CD4-positive, alpha-beta T cell treated with Interleukin-17A for 1 hour (primary cell): Measurements from ENCODE around the gene LYRM1.
A peak's percentile ranks its signal among the peaks of the same experiment; 100 is the strongest.
"Not testable (repeated sequence)": the region's sequence is repeated elsewhere in the genome, so short reads cannot be mapped to it uniquely, and the experiment has no call there.

ENCODE experiments used
- DNase-seq: peaks from one replicate; pipeline ENCODE4 v3.0.0-alpha.2; 2020

Gene LYRM1, protein sequence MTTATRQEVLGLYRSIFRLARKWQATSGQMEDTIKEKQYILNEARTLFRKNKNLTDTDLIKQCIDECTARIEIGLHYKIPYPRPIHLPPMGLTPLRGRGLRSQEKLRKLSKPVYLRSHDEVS

DNA sequence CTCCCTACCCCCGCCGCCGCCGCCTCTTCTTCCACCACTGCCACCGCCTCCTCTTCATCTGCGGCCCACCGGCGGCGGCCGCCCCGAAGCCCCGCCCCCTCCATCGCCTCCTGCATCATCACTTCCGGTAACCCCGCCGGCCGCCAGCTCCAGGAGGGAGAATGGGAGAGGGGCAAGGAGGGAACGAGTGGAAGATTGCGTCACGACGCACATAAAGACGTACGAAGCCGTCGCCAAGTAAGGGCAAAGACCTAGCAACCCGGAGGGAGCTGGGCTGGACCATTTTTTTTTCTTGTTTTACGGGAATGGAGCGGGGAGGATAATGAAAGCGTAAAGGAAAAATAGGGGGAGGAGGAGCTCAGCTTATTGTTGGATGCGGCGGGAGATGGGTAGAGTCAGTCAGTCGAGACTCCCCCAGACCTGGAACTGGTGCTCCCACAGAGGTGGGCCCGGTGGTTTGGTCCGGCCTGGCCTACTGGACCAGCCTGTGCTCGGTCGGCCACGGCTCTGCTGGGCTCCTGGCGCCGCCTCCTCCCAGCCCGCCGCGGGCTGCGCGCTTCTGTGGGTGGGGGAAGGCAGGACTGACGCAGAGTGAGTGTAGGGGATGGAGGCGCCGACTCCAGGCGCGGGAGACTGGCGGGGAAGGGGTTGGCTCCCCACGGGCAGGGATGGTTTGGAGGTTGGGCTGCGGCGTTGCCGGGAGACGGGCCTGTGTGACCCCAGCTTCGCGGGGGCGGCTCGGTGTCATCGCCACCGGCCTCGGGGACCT, at the start of gene LYRM1, which contains the start of gene DCUN1D3:
TSS of gene LYRM1 (plus strand) at position 473 of the 769 bp plus-strand sequence. CDS start 14,785 bp downstream, outside the sequence.
TSS of gene DCUN1D3 (minus strand) at position 60 of the 769 bp plus-strand sequence. CDS start 37,820 bp downstream, outside the sequence.
- peak; percentile 94 for DNase-seq

DNA sequence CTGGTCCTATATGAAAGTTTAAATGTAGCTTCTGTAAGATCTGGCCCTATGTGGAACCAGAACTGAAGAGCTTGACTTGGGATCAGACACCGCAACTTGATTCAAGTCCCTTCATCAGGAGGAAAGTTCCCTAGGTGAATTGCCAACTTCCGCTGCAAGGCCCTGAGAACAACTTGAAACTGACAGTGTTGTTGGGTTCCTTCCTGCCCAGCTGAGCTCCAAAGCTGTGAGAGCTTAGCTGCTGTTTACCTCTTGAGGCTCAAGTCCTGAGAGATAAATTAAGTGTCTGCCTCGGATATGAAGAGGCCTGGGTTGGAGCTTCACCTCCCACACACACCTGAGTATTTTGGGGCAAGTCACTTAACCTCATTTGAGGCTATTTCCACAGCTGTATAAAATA, 49.6 kb upstream of the LYRM1 start:
- DNase-seq = no peak

DNA sequence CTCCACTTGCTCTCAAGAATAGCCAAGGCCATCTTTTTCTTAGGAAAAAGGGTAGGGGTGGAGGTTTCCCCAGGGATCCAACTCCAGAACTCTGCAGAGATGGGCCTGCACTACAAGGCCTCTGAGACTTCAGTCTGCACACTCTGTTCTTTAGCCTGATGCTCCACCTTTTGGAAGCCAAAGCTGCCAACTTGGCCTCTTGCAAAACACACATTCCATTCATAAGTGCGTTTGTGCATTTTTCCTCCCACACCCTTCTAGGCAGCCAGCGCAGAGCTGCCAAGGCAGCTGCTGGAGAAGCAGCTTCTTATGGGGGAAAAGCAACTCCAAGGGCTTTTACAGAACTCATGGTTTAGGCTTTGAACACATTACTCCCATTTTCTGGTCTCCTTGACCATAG, 49.0 kb upstream of the LYRM1 start:
- no peak for DNase-seq

DNA sequence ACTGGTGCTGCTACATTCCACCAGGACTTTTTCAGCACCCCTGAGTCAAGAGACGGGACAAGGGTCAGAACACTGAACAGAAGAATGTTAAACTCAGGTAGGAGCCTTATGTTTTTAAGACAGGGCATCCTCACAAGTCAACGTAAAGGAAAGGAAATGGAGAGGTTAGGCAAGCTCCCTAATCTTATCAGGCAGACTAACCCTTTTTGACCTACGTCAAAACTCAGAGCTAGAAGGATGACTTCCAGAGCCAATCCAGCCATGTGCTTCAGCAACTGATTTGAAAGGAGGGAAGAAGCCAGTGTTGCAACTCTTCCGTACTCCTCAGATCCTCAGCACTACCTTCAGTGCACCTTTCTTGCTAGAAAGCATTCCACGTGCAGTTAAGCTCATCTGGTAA, 47.4 kb upstream of the LYRM1 start:
- no peak for DNase-seq

DNA sequence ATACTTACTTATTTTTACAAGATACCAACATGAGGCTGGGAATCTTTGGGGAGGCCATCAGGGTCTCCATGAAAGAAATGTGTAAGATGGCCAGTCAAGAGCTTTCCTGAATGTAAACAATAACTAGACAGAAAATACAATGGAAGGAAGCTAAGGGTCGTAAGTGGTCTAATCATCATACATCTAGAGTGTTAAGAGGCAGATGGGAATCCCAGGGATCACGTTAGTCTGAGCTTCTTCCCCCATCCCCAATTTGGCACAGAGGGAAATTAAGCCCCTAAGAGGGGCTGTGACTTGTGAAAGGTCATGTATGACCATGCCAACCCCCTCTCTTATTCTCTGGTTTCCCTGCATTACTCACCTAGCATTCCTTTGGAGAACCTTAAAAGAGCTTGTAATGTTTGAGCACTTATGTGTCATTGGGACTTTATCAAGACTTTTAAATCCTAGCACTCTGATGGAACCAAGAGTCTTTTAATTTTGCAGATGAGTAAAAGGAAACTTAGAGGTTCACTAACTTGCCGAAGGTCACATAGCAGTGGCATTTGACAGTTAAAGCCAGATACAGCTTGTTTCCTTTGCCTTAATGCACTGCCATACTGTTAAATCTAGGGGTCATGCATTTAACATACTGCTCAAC, 46.5 kb upstream of the LYRM1 start:
- DNase-seq = no peak

DNA sequence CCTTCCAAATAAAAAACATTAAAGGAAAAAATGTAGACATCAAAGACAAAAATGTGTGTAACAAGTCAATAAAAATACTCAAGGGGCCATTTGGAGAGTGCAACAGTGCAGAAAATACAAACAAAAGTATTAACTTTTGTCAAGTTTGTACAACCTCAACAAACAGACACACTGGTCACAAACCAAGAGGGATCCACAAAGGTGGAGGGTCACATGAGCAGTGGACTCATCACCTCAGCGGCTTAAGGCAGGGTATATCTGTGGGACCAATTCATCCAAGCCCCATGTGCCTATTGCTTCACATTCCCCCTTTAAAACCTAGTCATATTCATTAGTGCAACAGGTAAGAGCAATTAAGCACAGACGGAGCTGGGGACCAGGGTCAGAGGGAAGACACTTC, 45.6 kb upstream of the LYRM1 start:
- DNase-seq = no peak

DNA sequence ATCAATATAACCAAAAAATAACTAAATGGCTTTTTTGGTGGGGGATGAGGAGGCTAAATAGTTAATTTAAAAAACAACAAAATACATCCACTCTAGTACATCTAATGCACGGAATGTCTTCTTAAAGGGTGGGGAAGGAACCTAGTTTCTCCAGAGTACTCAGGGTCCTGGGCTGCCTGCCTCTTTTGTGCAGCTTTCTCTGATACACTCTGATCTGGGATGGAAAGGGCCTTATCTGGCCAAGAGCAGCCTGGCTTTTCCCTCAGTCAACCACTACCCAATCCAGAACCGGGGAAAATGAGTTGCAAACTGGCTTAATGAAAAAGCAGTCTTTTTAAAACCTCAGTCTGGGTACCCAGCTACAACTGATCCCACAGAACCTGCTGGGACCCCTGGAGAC, 43.3 kb upstream of the LYRM1 start:
- no peak for DNase-seq

DNA sequence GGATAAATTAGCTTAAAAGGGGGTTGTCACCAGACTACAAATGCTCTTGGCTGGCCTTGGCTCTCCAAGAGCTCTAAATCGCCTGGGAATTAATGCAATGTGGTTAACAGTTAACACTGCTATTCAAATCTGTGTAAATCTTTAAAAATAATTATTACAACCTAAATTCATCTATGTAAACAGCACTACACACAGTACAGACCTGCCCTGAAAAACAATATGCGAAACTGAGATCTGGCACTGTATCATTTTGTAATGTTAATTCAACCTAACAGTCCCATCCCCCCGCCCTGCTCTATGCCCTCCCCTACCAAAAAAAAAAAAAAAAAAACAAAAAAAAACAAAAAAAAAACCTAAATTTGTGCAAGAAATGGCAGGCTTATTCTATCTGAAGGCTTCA, 41.3 kb upstream of the LYRM1 start:
- no peak for DNase-seq

DNA sequence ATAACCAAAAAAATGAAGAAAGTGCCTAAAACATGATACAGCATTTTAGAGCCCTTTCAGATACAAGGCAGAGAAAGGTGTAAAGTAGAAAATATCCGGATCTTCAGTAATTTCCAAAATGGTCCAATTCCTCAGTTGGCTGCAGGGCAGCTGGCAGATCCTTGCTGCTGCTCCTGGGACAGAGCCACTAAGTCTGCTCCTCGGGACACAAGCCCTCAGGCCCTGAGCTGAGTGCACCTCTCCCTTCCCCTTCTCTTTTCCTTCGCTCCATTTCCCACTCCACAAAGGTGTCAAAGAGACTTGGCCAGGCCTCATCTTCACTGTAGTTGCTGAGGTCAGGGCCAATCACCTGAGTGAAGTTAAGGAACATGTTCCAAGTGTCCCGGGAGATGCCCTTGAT, 40.9 kb upstream of the LYRM1 start:
- DNase-seq = no peak

DNA sequence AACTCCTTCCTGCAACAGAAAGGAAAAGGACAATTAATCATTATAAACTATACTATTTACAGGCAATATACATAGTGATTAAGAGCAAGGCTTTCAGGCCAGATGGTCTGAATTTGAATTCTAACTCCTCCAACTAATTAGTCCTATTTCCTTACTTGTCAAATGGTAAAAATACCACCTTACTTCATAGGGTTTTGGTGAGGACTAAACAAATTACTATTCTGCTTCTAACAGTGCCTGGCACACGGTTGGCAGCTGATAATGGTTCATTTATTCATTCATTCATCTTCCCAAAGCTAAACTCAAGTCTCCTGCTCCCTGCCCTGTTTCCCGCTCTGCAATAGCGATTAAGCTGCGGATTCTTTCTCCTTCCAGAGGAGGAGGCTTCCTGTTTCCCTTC, 40.2 kb upstream of the LYRM1 start:
- DNase-seq = no peak

DNA sequence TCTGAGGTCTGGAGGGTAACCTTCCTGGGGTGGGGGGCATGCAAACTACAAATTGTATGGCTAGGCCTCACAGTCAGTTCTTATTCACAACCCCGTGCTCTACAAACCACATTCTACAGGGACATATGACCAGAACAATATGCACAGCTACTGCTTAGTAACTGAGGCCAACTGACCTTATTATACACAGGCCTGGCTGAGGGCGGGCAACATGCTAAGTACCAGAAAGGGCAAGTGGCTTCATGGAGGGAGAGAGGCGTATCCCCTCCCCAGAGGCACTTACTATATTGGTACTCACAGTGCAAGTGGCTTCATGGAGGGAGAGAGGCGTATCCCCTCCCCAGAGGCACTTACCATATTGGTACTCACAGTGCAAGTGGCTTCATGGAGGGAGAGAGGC, 39.6 kb upstream of the LYRM1 start:
- not testable (repeated sequence) for DNase-seq

DNA sequence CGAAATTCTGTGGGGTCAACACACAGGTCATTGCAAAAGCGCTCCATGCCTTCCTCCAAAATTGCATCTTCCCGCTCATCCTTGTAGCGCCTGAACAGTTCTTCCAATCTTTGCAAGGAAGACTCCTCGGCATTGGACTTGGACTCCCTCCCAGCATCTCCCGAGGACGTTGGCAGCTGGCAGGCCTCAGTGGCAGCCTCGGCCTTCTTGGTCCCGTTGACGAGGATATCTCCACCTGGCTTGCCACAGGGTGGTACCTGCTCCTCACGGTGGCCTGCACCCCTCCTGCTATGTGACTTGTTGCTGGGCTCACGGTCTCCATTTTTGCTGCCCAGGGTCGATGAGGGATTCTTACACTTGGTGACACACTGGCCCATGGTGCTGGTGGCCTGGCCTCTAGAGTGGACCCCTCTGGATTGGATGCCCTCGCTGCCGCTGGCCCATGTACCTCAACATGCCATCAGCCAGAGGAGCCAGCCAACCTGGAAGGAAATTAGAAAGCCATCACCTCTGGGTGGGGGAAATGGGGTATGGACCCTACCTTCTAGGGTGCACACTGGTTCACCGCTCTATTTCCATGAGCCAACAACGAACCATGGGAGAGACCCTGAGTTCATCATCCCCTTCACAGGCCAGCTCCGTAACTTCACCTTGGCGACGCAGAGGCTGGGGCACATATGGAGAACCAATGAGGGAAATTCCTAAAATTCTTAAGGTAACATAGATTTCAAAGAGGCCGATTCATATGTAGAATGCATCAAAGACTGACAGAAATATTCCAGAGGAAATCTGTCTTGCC, 38.2 kb upstream of the LYRM1 start:
- DNase-seq = no peak

DNA sequence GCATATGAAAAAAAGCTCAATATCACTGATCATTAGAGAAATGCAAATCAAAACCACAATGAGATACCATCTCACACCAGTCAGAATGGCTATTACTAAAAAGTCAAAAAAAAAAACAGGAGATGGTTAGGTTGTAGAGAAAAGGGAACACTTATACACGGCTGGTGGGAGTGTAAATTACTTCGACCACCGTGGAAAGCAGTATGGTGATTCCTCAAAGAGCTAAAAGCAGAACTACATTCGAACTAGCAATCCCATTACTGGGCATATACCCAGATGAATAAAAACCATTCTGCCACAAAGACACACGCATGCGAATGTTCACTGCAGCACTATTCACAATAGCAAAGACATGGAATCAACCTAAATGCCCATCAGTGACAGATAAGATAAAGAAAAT, 36.2 kb upstream of the LYRM1 start:
- not testable (repeated sequence) for DNase-seq

DNA sequence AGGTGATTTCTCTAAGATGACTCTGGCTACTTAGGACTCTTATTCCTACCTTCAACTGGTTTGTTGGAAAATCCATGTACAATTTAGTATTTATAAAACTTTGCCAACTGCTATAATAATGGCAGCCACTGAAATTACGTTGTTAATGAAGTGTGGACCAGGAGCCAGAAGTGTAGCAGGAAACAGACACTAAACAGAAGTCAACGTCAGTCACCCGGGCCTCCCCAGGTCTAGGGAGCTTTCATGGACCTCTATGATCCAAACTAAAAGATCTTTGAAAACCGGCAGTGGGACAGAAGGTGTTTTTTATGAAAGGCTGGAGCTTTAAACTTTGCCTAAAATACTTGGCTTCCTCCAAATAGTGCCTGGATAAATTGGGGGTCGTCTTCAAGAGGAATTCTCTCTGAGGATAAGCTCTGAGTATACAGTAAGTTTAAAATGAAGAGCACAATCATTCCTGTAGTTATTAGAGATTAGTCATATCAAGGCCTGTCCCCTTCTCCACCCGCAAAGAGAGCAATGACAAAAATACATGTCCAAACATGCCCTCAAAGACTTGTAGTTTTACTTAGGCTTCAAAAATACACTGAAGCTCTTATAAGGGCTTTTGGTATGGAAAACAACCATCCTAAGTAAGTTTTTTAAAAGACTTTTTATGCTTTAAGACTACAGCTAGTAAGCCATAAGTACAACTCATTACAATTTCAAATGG, 35.0 kb upstream of the LYRM1 start:
- DNase-seq = no peak

DNA sequence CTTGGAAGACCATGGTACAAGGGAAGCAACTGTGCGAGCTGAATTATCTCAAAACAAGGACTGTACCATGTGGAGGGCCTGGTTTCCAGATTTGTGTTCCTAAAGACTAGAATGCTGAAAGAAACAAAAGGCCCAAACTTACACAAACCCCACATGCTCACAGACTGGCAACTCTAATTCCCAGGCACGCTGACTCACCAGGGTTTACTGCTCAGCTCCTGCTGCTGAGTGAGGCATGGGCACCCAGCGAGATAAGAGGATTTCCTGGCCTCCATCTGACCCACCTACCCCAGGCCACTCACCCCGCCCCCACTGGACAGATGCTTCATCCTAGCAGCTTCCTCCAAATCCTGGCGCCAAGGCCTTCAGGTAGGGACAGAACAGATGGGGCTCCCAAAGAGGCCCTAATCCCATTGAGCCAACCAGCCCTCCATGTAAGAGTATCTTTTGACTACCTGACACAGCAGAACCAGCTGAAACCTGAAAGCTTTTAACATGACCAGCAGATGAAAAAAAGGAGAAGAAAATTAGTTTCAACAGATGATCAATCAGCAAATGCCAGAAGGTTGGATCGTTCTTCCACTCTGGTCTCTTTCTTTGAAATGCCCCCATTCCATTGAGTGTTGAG, 34.3 kb upstream of the LYRM1 start:
- DNase-seq = no peak

DNA sequence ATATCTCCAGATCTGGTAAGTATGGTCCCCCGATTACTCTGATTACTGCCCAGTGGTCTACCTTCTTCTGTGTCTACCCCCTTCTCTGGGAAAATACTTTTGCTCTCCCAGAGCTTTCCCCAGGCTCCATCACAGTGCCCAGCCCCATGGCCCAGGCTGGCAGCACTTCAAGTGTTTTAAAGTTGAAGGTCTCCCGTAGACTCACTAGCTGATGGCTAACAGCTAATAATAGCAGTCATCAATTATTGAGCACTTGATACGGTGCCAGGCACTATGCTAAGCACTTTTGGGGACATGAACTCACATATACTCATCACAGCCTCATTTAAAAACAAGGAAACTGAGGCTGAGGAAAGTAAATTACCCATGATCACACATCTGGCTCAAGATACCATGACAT, 33.8 kb upstream of the LYRM1 start:
- no peak for DNase-seq

DNA sequence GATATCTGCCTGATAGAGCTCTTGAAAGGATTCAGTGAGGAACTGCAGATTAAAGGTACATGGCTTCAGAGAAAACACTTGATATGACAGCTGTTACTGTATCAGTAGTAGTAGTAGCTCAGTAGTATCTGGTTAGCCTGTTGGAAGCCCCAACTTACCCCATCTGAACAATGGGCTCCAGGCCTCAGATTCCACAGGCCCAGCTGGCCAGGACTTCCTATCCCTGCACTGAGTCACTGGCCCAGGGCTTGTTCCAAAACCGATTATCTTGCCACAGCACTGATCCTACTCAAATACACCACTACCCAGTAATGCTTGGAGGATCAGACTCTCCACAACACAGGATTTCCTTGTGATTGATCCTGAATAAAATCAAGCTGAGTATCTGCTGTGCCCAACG, 33.0 kb upstream of the LYRM1 start:
- no peak for DNase-seq

DNA sequence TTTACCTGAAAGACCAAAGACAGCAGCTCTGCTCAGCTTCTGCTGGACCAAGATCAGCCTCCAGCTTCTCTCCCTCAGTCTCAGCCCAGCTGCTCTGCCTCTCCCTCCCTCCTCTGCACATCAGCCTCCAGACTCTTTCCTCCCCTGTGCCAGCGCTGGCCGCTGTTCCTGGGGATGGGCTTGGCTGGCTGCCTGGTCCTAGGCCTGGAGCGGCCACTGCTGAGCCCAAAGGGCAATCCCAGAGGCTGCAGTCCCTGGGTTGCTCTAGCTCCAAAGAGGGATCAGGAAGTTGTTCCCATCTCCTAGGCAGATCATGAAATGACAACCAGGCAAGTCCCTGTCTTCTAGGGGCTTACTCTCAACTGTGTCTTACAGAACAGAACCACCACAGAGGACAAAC, 31.7 kb upstream of the LYRM1 start:
- DNase-seq = no peak

DNA sequence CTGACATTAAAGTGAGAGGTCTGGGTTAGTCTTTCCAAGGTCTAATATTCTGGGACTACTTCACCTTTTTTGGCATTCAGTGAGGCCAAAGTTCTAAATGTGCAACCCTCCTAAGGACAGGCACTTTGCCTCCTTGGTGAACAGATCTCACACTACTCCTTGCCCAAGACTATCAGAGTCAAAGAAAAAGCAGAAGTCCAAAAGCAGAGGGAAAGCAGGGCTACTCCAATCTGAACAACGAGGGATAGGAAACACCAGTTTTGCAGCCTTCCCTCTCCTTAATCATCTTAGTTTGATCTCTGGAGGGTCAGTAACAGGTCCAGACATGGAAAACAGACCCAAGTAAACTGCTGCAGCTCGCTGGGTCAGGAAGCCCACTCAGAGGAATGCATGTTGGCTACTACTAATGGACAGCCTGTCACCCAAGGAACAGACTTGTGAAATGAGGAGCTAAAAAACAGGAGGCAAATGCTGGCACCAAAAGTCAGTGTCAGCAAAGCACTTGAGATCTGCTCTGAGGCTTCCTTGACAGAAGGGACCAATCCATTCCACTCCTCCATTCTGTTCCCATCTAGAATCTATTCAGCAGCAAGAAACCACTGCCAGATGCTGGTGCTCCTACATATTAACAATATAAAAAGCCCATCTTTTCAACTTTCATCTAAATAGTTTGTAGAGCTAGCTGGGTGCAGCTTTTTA, 30.3 kb upstream of the LYRM1 start:
- DNase-seq = no peak

DNA sequence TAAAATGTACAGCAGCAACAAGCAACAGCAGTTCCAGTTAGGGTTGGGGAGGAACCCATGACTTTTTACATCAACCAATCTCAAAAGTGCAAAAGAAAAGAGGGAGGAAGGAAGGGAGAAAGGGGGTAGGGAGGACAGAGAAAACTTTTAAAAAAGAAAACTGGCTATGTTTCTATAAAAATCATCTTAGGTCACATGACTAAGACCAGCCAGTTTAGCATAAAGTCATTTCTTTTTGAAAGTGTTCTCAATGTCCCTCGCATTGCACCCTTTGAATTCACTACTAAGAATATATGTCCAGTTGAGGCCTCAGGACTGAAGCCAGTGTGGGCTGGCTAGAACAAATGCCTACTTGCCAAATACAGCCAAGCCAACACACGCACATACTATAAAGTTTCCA, 29.3 kb upstream of the LYRM1 start:
- DNase-seq = no peak

DNA sequence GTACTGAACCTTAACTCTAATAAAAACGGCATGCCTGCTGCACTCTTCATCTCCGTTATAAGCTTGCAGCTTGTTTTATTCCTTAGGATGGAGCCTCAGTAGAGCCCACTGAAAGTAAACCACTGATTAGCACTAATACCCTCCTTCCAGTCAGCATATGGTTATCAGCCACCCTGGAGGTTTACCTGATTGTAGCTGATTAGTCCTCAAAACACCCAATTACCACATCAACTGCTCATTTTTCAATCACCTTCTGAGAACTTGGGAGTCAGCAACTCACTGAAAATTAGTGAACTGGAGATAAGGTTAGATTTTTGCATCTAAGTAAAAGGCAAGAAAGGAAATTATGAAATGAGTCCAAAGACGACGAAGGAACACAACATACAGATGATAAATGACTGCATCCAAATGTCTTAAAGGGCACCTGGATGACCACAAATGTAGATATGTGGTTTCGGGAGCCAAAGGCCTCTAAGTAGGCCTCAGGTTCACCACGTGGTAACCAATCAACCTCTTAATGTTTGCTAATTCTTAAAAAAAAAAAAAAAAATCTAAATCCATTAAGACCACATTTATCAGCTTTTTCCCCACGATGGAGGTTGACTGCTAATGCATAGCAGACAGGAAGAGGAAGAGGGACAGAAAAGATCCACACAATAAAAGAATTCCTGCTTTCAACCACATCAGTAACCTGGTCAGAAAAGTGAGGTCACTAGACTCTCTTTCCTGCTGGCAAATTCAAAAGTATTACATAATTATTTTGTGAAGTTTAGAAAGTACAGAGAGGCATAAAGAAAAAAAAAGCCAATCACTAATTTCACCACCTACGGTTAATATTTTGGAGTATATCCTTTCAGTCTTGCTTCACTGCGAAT, 28.4 kb upstream of the LYRM1 start:
- no peak for DNase-seq
